Right lobe of liver (tissue), 6 donors: Measurements from ENCODE around the gene CTSO. TPM values are rescaled to one million over a fixed set of nuclear protein-coding genes. Genes with fewer than 3 reads are reported as not detected.

ENCODE experiments used
- ATAC-seq, 4 donors: fragments of 200-7000 bp; cut with Tn5 transposase; one replicate each; pipeline ENCODE4 v1.9.1; 2020; ENCODE audit warnings: mild to moderate bottlenecking in 4 of 4, moderate library complexity in 4 of 4
- DNase-seq, 3 donors: peaks; one replicate each; pipeline ENCODE4 v3.0.0-alpha.2; 2020
- H3K27ac ChIP-seq, 3 donors: fragments of 200-600 bp; one replicate each; pipeline ENCODE4 v1.8.0; 2022
- H3K27me3 ChIP-seq, 2 donors: fragments of 200-600 bp; one replicate each; pipeline ENCODE4 v1.8.0; 2022
- H3K36me3 ChIP-seq, 4 donors: fragments of 200-600 bp; sonication (generic) in 1 of 4; one replicate each; pipeline versions ENCODE4 v1.5.1 to v1.8.0; 2017 to 2022; ENCODE audit warnings: control low read depth in 1 of 4
- H3K4me1 ChIP-seq, 4 donors: fragments of 200-600 bp; sonication (generic) in 1 of 4; one replicate each; pipeline versions ENCODE4 v1.5.1 to v1.8.0; 2017 to 2022; ENCODE audit warnings: control low read depth in 1 of 4
- H3K4me3 ChIP-seq, 3 donors: fragments of 200-600 bp; one replicate each; pipeline ENCODE4 v1.8.0; 2022
- H3K9me3 ChIP-seq, 4 donors: fragments of 200-600 bp; sonication (generic) in 1 of 4; one replicate each; pipeline versions ENCODE4 v1.5.1 to v1.8.0; 2017 to 2022; ENCODE audit warnings: control low read depth in 1 of 4
- POLR2A ChIP-seq: fragments of 450-650 bp; IDR thresholded peaks from one replicate; pipeline ENCODE4 v1.6.1; 2017; ENCODE audit warnings: antibody characterized with exemption, mild to moderate bottlenecking
- WGBS: methylation state at CpG from one replicate; pipeline ENCODE4 v1.1.6; 2018; ENCODE audit warnings: low coverage, low lambda C conversion rate; ENCODE audit not compliant: insufficient coverage; ENCODE audit errors: missing lambda C conversion rate; 5-methylcytosine and 5-hydroxymethylcytosine counted together
- intact Hi-C, 2 donors: fragments of 100-400 bp; cut with DNase I; formaldehyde crosslinking; loops; one replicate each; pipeline versions ENCODE4 v1.11.2 to v1.14.1; 2022
- total RNA-seq, 6 experiments: library from RNA; depleted of rRNA in 2 of 6; stranded (reverse); fragments of >200 nt in 2 of 6; fragmentation: NEBNext Ultra II Directional in 3 of 6; extraction: Animal tissue kit (Norgen Biotek cat#: 25700) in 3 of 6; gene quantifications; one replicate each; pipeline versions ENCODE4 v1.1.0 to v1.2.4, GENCODE V29; 2016 to 2023
- TF ChIP-seq, protein P1 (sequence below), 4 donors: fragments of 200-600 bp in 3 of 4; fragments of 450-650 bp in 1 of 4; IDR thresholded peaks; one replicate each; pipeline versions ENCODE4 v1.5.1 to v1.8.0; 2016 to 2022; ENCODE audit warnings: antibody characterized with exemption in 4 of 4, mild to moderate bottlenecking in 2 of 4
- donor health status: DM: no; HTN: yes; CAD: no.
- donor health status: DM: no; HTN: no; CAD: no.
- donor health status: DM: no; HTN: no; CAD: no.
- donor health status: DM: no; HTN: yes; CAD: no.
- donor health status: DM: no; HTN: yes; CAD: no.

Gene CTSO
- total RNA-seq, 6 experiments from 2014 or later = 23.8 to 44.7 (median 26.1) TPM

DNA sequence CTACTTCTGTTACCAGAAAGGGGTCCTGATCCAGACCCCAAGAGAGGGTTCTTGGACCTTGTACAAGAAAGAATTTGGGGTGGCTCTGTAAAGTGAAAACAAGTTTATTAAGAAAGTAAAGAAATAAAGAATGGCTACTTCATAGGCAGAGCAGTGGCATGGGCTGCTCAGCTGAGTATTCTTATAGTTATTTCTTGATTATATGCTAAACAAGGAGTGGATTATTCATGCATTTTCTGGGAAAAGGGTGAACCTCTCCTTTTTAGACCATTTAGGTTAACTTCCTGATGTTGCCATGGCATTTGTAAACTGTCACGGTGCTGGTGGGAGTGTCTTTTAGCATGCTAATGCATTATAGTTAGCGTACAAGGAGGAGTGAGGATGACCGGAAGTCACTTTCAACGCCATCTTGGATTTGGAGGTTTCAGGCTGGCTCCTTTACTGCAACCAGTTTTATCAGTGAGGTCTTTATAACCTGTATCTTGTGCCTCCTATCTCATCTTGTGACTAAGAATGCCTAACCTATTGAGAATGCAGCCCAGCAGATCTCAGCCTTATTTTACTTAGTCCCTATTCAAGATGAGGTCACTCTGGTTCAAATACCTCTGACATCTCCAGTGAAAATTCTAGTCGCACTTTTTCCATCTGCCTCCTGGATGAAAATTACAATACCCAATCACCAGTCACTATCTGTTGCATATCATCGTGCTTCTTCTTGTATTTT is 65.7 kb downstream of the CTSO start:
- WGBS = 60% methylated on average over 6 of the region's 6 CpGs
- H3K36me3 ChIP-seq = no peaks in the 10 kb centered on the region
- peaks cover 0 to 61% (median 18%) of the 10 kb centered on the region in 4 donors for H3K4me1 ChIP-seq
- intact Hi-C loops = no loop called here
- DNase-seq = no peak
- H3K9me3 ChIP-seq = no peaks in the 10 kb centered on the region
- H3K27ac ChIP-seq = peak overlapping the region in 2 of 3 donors; percentile 2 to 75
- no peaks in the 10 kb centered on the region for H3K27me3 ChIP-seq
- no peak for ATAC-seq
- TF ChIP-seq, protein P1, sequence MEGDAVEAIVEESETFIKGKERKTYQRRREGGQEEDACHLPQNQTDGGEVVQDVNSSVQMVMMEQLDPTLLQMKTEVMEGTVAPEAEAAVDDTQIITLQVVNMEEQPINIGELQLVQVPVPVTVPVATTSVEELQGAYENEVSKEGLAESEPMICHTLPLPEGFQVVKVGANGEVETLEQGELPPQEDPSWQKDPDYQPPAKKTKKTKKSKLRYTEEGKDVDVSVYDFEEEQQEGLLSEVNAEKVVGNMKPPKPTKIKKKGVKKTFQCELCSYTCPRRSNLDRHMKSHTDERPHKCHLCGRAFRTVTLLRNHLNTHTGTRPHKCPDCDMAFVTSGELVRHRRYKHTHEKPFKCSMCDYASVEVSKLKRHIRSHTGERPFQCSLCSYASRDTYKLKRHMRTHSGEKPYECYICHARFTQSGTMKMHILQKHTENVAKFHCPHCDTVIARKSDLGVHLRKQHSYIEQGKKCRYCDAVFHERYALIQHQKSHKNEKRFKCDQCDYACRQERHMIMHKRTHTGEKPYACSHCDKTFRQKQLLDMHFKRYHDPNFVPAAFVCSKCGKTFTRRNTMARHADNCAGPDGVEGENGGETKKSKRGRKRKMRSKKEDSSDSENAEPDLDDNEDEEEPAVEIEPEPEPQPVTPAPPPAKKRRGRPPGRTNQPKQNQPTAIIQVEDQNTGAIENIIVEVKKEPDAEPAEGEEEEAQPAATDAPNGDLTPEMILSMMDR (IDR thresholded peaks at IDR 0.05) = no peak
- no peak for TF ChIP-seq POLR2A
- no peak overlapping the region for H3K4me3 ChIP-seq

DNA sequence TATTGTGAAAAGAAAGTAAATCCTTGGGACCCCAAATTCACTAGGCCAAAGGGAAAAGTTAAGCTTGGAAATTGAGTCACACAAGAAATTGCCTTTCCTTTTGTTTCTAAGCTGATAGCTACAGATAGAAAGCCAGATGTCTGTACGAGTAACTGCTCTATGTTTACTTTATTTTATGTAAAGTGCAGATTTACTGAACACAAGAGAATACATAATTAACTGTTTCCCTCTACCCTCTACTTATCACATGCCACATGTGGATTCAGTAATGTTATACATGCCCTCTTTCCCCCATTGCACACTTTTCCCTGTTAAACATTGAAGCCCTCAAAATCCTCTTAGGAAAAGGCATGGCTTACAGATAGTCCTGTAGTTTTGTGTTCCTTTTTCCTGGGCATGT is 66.6 kb downstream of the CTSO start:
- TF ChIP-seq, protein P1 (IDR thresholded peaks at IDR 0.05) = no peak
- no peak for TF ChIP-seq POLR2A
- 42% methylated on average over 1 of the region's 1 CpG for WGBS
- no peak for DNase-seq
- no peaks in the 10 kb centered on the region for H3K9me3 ChIP-seq
- no peak for ATAC-seq
- H3K4me1 ChIP-seq = peaks cover 0 to 71% (median 23%) of the 10 kb centered on the region in 4 donors
- peak overlapping the region; percentile 11 to 85 (median 75) for H3K27ac ChIP-seq
- no peak overlapping the region for H3K4me3 ChIP-seq
- H3K27me3 ChIP-seq = no peaks in the 10 kb centered on the region
- no peaks in the 10 kb centered on the region for H3K36me3 ChIP-seq
- intact Hi-C loops = no loop called here

DNA sequence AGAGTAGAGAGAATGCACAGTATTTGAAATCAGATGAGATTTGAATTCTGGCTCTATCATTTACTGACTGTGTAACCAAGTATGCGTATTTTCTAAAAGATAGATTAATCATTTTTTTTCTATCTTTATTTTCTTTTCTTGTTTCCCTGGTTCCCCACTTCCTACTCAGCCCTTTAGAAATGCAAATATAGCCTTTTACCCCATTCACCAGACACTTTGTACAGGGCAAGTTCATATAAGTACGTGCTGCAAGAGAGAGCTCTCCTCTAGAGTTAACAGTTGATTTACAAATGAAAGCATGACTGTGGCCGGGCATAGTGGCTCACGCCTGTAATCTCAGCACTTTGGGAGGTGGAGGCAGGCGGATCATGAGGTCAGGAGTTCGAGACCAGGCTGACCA is 68.0 kb downstream of the CTSO start:
- 11% methylated on average over 4 of the region's 6 CpGs for WGBS
- intact Hi-C loops = no loop called here
- ATAC-seq (peak; percentile 38 to 58 (median 53)), DNase-seq (no peak)
- Histone ChIP-seq H3K27me3 (no peaks in the 10 kb centered on the region), H3K27ac (peak overlapping the region; percentile 39 to 85 (median 75)), H3K9me3 (no peaks in the 10 kb centered on the region), H3K4me3 (peak overlapping the region in 2 of 3 donors; percentile 2 to 9), H3K36me3 (no peaks in the 10 kb centered on the region), H3K4me1 (peaks cover 0 to 80% (median 27%) of the 10 kb centered on the region in 4 donors)
- TF ChIP-seq, protein P1 (IDR thresholded peaks at IDR 0.05) = no peak
- no peak for TF ChIP-seq POLR2A

DNA sequence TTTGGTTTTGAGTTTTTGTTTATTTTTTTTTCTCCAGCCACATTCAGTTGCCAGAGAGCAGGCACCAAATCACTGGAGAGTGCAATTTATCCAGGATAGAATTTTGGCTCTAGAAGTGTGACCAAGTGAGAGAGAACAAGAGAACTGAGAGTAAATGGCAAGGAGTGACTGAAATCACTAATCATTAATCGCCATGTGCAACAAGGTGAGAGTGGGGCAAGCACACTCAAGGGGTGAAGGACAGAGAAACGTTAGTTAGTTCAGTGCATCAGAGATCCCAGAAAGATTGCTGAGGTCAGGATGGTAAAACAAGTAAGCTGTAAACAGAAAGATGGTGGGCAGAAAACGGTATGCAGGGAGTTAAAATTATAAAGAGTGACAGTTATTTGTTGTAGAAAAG is 69.8 kb downstream of the CTSO start:
- no peak for TF ChIP-seq POLR2A
- TF ChIP-seq, protein P1 (IDR thresholded peaks at IDR 0.05) = no peak
- 21% methylated on average over 3 of the region's 3 CpGs for WGBS
- H3K4me1 ChIP-seq = peaks cover 0 to 74% (median 24%) of the 10 kb centered on the region in 4 donors

More for the DNA sequence above, 69.8 kb downstream of the CTSO start:
- ATAC-seq (peak; percentile 57 to 71 (median 66)), DNase-seq (peak in 1 of 3 donors; percentile 65)
- H3K36me3 ChIP-seq = no peaks in the 10 kb centered on the region
- H3K4me3 ChIP-seq = no peak overlapping the region
- H3K27ac ChIP-seq = peak overlapping the region; percentile 54 to 85 (median 75)
- H3K9me3 ChIP-seq = no peaks in the 10 kb centered on the region
- intact Hi-C loops = no loop called here
- no peaks in the 10 kb centered on the region for H3K27me3 ChIP-seq
